Activated CD8-positive, alpha-beta memory T cell treated with anti-CD3 and anti-CD28 coated beads, Interleukin-2, amount 50 U/mL, for 48 hours (primary cell): Measurements from ENCODE around the gene RPL22.
"Not testable (repeated sequence)": the region's sequence is repeated elsewhere in the genome, so short reads cannot be mapped to it uniquely, and the experiment has no call there.

Source experiments
- DNase-seq: peaks from one replicate; pipeline ENCODE4 v3.0.0-alpha.2; 2020

The RPL22 gene

DNA sequence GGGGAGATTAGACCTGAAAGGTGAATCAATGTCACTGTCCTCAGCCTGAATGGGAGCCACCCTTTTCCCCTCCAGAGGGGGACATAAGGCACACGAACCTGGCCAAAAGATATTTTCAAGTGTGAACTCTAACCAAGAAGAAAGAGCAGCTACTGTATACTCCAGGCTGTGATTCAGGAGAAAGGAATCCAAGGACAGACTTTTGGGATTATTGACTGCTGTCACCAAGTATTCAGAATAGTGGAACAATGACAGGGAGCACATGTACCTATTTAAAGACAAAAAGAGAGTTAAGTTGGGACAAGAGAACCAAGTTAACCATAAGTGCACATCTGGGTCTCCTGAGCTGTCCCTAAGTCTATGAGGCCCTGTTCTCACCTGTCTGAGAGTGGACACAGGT lies 34.0 kb upstream of the RPL22 start:
- DNase-seq: no peak

DNA sequence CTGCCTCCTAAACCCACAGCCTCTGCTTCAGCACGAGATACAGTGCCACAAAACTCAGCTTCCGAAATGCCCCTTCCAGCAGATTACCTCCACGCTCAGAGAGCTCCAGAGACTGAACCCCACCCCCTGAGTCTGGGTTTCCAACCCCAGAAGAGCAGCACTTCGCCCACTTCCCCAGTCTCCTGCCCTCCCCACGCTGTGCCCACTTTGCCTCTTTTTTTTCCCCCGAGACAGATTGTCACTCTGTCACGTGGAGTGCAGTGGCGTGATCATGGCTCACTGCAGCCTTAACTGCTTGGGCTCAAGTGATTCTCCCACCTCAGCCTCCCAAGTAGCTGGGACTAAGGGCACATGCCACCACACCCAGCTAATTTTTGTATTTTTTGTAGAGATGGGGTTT lies 26.3 kb upstream of the RPL22 start:
- DNase-seq: no peak

DNA sequence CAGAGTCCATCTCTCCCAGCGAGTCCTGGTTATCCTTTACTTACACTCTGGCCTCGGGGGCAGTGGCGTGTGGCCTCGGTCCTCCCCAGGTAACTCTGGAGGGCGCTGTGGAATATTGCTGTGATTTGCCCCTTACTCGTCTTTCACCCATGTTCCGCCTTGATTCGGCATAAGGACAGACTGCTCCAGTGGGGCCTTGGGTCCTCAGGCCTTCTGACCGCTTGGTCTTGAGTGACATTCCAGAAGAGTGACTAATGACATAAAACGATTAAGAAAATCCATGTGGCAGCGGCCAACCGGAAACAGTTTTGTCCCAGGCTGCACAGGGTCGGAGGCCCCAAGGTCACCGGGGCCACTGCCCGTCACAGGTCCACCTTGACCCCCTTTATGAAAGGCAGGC lies 25.3 kb upstream of the RPL22 start:
- no peak for DNase-seq

DNA sequence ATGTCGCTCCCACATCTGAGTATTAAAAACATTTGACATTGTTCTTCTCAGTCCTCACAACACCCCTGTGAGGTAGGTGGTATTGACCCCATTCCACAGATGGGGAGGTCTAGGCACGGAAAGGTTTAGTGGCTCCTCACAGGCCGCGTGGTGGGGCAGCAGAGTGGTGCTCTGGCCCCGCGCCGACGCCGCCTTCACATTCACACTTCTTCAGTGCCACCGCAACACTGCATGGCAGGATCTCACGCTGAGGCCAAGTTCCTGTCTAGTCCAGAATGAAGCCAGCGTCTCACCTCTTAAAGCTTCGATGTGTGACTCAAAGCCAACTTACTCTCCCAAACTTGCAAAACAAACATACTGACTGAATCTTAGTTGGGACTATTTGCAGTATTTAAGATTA lies 24.2 kb upstream of the RPL22 start:
- DNase-seq: no peak

DNA sequence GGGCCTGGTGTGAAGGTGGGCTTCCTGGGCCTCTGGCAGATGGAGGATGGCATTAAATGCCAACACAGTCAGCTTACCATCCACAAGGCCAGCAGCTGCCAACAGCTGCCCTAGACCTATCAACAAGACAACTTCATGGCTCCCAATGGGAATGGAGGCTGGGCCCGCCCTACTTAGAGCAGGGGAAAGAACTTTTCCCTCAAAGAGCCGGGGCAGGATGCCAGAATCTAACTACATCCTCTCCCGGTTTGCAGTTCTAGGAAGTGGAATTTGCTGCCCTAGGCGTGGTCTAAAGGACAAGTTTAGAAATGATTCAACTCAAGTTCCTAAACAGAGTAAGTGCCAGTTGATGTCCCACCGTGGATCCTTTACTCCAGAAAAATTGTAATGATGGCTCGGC lies 23.2 kb upstream of the RPL22 start:
- DNase-seq: no peak

DNA sequence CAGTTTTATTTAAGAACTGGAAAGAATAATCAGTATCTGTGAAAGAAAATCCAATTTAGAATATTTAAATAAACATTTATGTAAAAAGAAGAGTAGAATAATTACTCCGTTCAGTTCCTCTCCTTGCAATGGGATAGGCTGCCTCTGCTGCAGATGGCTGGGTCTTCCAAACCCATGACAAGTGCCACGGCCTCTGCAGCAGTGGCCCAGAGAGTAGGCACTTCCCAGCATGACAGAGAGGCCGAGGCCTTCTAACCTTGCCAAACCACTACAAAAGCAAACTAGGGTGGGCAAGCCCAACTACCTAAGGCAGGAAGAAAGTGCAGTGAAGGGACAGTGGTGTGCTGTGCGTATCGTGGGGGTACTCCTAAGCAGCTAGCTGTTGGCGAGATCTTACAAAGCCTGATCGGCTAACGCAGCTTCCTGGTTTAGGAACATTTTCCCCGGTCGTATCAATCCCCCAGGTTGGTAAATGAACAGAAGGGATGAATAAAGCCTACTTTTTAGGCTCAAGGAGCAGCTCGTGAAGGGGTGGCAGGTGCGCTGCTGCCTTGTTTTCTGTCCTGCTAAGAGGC lies 21.9 kb upstream of the RPL22 start:
- no peak for DNase-seq

DNA sequence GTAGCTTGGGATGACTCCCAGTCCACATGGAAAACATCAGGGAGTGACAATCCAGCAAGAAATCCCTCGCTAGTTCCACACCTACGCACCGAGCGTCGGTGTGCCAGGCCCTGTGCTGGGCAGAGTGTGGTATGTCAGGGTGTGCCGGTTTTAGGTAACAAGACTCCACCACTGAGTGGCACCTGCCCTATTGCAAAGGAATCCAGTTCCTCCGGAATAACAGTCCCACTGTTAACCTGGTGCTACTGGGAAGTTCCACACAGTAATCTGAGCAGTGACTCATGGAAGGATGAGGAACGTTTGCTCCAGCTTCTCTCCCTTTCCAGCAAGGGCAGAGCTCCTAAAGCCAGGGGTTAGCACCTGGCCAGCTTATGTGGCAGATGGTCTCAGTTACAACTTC lies 20.8 kb upstream of the RPL22 start:
- DNase-seq: no peak

DNA sequence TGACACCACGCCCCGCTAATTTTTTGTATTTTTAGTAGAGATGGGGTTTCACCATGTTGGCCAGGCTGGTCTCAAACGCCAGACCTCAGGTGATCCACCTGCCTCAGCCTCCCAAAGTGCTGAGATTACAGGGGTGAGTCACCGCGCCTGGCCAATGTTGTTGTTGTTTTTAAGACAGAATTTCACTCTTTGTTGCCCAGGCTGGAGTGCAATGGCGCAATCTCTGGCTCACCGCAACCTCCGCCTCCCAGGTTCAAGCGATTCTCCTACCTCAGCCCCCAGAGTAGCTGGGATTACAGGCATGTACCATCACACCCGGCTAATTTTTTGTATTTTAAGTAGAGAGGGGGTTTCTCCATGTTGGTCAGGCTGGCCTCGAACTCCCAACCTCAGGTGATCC lies 20.2 kb upstream of the RPL22 start:
- DNase-seq: not testable (repeated sequence)

DNA sequence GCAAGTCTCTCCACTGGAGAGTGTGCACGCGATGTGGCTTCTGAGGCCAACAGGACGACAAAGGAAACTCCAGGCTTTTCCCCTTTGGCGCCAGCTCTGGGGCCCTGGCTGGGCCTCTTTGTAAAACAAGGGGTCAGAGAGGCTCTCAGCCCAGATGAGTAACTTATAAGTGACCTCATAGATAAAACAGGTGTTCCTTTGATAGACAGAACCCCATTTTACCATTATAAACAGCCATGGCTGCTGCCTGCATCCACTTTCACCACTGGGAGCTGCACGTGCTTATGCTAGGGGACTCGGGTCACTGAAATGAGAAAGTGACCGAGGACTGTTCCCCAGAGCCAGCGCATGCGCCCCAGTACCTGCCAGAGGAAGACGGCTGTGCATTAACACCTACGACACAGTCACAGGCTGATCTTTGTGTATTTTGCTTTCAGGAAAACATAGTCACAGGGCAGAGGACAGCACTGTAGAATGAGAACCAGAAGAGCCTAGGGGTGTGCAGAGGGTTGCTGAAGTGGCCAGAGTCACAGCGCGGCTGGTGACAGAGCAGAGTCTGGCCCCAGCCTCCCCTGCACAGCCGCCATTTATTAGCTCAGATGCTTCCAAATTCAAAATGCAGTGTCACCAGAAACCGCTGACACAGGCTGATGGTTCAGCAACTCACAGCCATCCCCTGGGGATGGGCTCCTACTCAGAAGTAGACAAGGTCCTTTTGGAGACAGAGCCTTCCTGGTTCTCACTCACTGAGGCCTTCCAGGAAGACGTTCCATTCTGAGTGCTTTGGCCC lies 19.2 kb upstream of the RPL22 start:
- no peak for DNase-seq

DNA sequence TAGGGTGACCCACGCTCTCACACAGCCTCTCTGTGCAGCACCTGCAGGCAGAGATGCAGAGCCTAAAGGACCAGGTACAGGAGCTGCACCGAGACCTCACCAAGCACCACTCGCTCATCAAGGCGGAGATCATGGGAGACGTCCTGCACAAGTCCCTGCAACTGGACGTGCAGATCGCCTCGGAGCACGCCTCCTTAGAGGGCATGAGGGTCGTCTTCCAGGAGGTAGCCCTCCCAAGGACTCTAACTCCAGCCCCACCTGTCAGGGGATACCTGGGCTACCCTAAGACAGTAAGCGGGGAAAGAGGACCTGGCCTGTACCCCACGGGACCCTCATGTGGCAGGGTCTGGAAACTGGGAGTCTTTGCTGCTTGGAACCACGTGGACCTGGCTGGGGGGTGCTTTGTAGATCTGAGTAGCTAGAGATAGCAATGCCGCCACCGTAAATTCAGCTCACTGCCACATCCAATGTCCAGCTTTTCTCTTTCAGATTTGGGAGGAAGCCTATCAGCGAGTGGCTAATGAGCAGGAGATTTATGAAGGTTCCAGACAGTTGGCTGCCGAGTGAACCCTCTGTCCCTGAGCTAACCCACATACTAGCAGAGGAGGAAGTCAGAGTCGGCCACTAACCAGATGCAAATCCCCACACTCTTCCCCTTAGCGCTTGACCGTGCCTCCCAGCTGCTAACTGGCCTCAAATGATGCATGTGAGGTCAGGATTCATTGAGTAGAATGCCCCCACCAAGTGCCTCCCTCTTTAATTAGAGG lies 13.0 kb upstream of the RPL22 start:
- no peak for DNase-seq

DNA sequence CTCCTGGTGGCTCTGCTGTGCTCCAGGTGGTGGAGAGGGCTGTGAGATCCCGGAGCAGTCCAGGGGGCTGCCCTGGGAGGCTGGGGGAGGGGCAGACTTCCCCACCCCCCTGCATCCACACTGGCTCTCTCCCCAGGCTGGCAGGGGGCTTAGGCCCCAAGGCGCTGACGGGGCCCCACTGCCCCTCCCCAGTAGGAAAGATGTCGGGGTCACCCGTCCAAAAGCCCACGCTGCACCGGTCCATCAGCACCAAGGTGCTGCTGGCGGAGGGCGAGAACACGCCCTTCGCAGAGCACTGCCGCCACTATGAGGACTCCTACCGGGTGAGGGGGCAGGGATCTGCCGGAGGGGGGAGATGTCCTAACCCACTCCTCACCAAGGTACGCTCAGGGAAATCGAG lies 12.3 kb upstream of the RPL22 start:
- no peak for DNase-seq

DNA sequence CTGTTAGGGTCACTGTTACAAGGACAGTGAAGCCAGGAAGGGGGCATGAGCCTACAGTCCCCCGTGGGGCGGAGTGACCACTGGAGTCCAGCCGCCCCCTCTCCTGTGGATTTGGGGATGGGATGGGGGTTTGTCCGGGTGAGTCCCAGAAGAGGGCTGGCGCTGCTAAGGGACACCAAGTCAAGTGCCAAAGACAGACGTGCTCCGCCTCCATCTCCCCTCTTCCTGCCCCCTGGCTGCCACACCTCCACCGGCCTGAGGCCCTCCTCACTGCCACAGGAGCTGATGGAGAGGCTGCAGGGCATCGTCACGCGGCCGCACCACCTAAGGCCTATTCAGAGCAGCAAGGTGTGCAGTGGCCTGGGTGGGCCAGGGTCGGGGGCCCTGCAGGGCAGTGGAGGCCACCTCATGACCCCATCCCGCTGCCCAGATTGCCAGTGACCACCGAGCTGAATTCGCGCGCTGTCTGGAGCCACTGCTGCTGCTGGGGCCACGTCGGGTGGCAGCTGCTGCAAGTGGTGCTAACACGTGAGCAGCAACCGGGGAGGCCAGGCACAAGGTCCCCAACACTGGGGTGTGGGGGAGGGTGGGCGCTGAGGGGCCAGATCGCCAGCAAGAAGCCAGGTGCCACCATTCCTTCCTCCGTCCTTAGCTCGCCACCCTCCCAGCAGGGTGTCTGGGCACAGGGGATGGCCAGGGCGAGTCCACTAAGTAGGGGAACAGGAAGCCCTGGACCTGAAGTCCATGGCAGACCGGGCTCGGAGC lies 11.4 kb upstream of the RPL22 start:
- no peak for DNase-seq

DNA sequence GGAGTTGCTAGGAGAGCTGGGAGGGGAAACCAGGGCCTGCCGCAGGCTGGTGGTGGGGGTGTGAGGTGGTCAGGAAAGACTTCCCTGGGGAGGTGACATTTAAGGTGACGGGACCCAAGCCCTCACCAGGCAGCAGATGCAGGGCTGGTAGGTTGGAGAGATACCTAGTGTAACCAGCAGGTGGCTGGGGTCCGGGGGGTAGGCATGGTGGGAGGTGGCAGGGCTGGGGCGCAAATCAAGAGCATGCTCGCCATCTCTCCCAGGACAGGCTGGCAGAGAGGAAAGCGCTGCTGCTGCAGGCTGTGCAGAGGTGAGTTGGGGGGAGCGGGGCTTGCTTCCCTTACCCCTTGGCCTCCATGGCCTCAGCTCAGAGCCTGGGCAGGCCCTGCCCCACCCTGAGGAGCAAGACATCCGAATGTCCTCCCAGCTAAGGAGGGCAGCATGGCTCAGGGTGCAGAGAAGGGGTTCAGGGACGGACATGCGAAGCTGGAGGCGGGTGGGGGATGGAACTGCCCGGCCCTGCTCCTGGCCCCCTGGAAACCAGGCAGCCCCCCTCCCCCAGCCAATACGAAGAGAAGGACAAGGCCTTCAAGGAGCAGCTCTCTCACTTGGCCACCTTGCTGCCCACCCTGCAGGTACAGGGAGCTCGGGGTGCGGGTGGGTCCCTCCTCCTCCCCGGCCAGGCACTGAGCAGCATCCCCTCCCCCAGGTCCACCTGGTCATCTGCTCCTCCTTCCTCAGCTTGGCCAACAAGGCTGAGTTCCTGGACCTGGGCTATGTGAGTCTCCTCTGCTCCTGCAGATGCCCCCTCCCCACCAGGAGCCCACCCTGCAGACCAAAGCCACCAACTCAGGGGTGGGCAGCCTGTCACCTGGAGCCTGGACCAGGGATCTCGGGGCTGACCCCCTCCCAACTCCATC lies 10.5 kb upstream of the RPL22 start:
- DNase-seq: no peak

DNA sequence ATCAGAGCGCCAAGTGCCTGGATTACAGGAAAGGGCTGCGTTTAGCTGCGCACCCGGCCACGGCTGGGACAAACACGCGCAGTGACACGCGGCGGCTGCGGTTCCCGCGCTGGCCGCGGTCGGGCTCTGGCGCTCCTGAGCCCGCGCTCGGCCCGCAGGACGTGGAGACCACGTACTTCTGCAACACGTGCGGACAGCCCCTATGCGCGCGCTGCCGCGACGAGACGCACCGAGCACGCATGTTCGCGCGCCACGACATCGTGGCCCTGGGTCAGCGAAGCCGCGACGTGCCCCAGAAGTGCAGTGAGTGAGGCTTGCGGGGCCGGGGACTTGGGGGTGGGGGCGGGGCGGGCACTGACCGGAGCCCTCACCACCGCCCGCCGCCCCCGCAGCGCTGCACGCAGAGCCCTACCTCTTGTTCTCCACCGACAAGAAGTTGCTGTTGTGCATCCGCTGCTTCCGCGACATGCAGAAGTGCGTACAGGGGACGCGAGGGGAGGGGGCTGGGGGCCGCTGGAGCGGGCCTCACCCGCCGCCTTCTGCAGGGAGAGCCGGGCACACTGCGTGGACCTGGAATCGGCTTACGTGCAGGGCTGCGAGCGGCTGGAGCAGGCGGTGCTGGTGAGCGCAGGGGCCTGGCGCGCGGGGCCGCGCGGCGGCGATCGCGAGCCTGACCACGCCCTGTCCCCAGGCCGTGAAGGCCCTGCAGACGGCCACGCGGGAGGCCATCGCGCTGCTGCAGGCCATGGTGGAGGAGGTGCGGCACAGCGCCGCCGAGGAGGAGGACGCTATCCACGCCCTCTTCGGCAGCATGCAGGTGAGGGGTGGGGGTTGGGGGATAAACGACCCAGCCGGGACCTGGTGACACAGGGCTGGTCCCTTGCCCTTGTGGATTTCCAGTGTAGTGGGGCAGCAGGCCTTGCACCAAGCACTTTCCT lies 9.6 kb upstream of the RPL22 start:
- no peak for DNase-seq

DNA sequence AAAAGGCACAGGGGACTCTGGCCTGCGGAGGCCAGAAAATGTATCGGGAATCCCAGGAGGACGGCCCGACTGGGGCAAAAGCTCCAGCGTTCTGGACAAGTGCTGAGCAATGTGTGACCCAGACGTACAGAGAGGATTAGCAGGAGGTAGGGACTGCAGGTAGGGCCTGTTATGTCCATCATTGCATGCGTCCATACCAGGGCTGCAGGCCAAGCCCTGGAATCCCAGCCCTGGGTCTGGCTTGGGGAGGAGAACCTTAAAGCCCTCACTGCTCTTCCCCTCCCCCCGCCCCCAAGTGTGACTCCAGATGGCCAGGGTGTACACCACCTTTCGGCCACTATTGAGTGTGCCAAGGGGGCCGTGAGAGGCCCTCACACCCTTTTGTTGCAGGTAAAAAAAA lies 8.5 kb upstream of the RPL22 start:
- DNase-seq: no peak

DNA sequence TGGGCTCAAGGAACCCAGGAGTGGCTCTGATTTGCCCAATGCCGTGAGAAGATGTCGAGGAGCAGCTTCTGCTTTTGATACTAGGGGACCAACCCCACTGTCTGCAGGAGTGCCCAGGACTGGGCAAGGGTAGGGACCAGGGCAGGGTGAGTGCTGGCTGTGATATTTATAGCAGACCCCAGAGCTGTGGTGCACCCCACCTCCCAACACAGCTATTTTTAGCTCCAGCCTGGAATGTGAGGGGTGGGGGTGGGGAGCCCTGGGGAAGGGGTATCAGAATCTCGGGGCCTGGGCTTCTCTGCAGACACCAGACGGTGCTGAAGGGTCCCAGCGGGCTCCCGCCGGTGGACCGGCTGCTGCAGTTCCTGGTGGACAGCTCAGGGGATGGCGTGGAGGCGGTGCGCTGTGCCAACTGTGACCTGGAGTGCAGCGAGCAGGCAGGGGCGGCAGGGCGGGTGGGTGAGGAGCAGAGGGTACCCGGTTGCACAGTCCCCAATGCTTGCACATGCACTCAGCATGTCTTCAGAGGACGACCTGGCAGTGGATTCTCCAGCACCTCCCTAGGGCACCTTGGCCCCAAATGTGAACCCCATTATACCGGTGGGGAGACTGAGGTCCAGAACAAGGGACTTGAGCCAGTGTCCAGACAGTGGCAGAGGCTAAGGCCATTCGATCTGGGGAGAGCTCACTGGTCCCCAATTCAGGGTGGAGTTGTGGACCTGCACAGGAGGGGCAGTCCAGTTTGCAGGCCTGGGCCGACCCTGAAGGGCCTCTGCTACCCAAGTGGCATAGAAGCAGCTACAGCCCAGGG lies 7.9 kb upstream of the RPL22 start:
- no peak for DNase-seq

DNA sequence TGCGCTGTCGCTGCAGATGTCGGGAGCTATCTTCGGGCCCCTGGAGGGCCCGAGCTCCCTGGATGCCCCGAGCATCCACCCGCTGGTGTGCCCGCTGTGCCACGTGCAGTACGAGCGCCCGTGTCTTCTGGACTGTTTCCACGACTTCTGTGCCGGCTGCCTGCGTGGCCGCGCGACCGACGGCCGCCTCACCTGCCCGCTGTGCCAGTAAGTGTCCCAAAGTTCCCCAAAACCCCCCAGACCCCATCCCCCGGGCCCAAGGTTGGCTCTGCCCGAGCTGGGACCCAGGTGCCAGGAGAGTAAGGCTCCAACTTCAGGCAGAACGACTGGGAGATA lies 7.1 kb upstream of the RPL22 start:
- DNase-seq: no peak

DNA sequence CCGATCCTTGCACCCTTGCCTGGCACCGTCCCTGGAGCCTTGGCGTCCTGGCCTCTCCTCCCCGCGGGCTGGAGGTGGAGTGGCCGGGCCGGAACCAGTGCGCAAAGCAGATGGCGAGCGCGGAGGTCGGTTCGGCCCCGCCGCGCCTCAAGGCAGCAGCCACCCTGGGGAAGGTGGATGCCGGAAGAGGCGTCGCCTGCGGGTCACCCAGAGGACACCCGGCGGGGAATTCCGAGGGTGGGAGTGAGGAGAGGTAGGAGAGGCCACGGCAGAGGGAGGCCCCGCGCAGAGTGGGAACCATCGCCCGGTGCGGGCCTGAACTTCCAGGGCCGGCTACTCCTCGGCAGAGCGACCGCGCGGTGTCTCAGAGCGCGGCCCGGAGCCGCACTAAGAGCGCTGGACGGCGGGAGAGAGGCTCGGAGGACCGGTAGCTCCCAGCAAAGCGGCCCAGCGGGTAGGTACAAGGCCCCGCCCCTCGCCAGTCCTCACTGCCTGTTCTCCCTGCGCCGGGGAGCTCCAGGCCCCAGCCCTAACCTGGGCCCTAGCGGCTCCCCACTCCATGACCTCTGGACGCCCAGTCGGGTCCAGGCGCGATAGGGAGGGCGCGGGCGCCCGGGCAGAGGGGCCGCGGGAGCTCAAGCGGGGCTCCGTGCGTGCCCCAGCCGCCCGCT lies 6.6 kb upstream of the RPL22 start, which contains the start of gene RNF207:
Gene RNF207 (plus strand): TSS at position 271 of the 671 bp plus-strand sequence. CDS start 417 bp downstream, outside the sequence.
- DNase-seq: peak; percentile 83

DNA sequence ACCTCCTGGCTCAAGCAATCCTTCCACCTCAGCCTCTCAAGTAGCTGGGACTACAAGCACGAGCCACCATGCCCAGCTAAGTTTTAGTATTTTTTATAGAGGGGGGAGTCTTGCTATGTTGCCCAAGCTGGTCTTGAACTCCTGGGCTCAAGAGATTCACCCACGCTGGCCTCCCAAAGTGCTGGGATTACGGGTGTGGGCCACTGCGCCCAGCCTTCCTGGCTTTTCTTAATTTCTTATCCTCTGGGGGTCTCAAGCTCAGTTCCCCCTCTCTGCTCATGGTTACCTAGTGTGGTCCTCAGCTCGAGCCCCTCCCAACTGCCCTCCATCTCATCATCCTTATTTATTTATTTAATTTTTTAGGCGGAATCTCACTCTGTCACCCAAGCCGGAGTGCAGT lies 2.9 kb upstream of the RPL22 start:
- DNase-seq: no peak
